ENCODE results near the gene UBXN10. TPM values are rescaled to one million over a fixed set of nuclear protein-coding genes. Genes with fewer than 3 reads are reported as not detected.
"Not testable (repeated sequence)": the region's sequence is repeated elsewhere in the genome, so short reads cannot be mapped to it uniquely, and the experiment has no call there.

The UBXN10 gene
- polyA plus RNA-seq, 1 donor (not counting 4 experiments of a cell fraction or from before 2014, with no cell fraction given): 0.05 TPM

DNA sequence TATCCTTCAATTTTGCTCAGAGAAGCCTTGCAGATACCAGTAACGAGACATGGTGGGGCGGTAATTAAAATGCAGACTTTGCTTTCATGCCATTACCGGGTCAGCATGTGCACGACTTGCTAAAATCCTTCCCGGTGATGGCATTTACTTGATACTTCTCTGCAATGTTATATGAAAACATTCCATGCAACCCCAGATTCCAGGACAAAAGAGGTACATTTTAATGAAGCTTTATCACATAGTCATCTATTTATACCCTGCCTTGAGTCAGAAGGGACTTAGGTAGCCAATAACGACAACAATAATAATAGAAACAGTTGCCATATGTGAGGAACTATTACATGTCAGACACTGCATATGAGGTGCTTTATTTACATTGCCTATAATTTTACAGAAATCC, 29.8 kb downstream of the UBXN10 start:
- Histone ChIP-seq H3K27ac (ENCODE audit: control insufficient read depth, insufficient read depth, low read length) (no peak overlapping the region), H3K36me3 (ENCODE audit: control insufficient read depth in 2 of 2, extremely low read depth in 1 of 2, insufficient read depth in 2 of 2, low read length in 2 of 2) (no peaks in the 10 kb centered on the region), H3K9ac (ENCODE audit: control insufficient read depth, extremely low read depth, insufficient read depth, low read length) (no peak overlapping the region), H3K27me3 (ENCODE audit: control insufficient read depth, extremely low read depth, insufficient read depth, low read length) (no peaks in the 10 kb centered on the region), H2AFZ (ENCODE audit: control insufficient read depth, low read length) (no peak overlapping the region), H3K79me2 (ENCODE audit: control insufficient read depth, insufficient read depth, low read length) (no peaks in the 10 kb centered on the region), H3K9me1 (ENCODE audit: control insufficient read depth, extremely low read depth, insufficient read depth, low read length) (no peaks in the 10 kb centered on the region), H3K4me3 (ENCODE audit: control insufficient read depth in 2 of 3, extremely low read depth in 1 of 3, insufficient read depth in 2 of 3, low read depth in 1 of 3, low read length in 3 of 3) (no peak overlapping the region), H3K9me3 (ENCODE audit: control insufficient read depth, low read depth, low read length) (no peaks in the 10 kb centered on the region), H3K4me1 (ENCODE audit: control insufficient read depth, extremely low read depth, insufficient read depth, low read length) (peaks cover 26% of the 10 kb centered on the region), H4K20me1 (ENCODE audit: control insufficient read depth, extremely low read depth, insufficient read depth, low read length) (no peaks in the 10 kb centered on the region), H3K4me2 (ENCODE audit: control insufficient read depth, extremely low read depth, insufficient read depth, low read depth, low read length) (no peak overlapping the region)
- TF ChIP-seq CTCF (optimal IDR thresholded peaks at IDR 0.05 in 1 of 3, IDR thresholded peaks at IDR 0.05 in 1 of 3, conservative IDR thresholded peaks at IDR 0.05 in 1 of 3; ENCODE audit: extremely low read depth in 1 of 3, insufficient read depth in 2 of 3, low read length in 3 of 3) (no peak), EZH2 (IDR thresholded peaks at IDR 0.05; ENCODE audit: low read length) (no peak)
- no peak for FAIRE-seq
- no peak for DNase-seq (ENCODE audit: low read depth, low spot score)
- dilution Hi-C loops (cut with MboI; ENCODE audit: extremely low pct_ligation_motif_present, low sequenced_read_pairs): no loop called here

DNA sequence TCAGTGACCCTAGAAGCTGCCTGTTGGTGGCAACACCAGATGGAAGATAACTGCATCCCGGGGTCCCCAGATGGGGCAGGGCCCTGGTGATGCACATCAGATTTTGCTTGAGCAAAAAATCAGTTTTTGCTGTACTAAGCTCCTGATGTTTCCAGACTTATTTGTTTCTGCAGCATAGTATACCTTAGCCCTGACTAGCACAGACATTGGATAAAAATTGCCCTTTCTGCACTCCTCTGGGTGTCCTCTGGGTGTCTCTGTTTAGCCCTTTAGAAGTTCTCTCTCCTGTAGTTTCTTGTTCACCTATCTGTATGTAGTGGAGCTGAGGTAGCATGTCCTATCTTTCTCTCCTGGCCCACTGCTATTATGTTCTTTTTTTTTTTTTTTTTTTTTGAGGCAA, 30.7 kb downstream of the UBXN10 start:
- no peak overlapping the region for H3K27ac ChIP-seq (ENCODE audit: control insufficient read depth, insufficient read depth, low read length)
- no peaks in the 10 kb centered on the region for H4K20me1 ChIP-seq (ENCODE audit: control insufficient read depth, extremely low read depth, insufficient read depth, low read length)
- H3K9ac ChIP-seq (ENCODE audit: control insufficient read depth, extremely low read depth, insufficient read depth, low read length): no peak overlapping the region
- H3K4me1 ChIP-seq (ENCODE audit: control insufficient read depth, extremely low read depth, insufficient read depth, low read length): peaks cover 18% of the 10 kb centered on the region
- FAIRE-seq (peak; percentile 89), DNase-seq (ENCODE audit: low read depth, low spot score) (no peak)
- H3K27me3 ChIP-seq (ENCODE audit: control insufficient read depth, extremely low read depth, insufficient read depth, low read length): no peaks in the 10 kb centered on the region
- no peak for TF ChIP-seq EZH2 (IDR thresholded peaks at IDR 0.05; ENCODE audit: low read length)
- peak; percentile 57 to 68 (median 68) for TF ChIP-seq CTCF (optimal IDR thresholded peaks at IDR 0.05 in 1 of 3, IDR thresholded peaks at IDR 0.05 in 1 of 3, conservative IDR thresholded peaks at IDR 0.05 in 1 of 3; ENCODE audit: extremely low read depth in 1 of 3, insufficient read depth in 2 of 3, low read length in 3 of 3)
- dilution Hi-C loops (cut with MboI; ENCODE audit: extremely low pct_ligation_motif_present, low sequenced_read_pairs): no loop called here
- H3K4me3 ChIP-seq (ENCODE audit: control insufficient read depth in 2 of 3, extremely low read depth in 1 of 3, insufficient read depth in 2 of 3, low read depth in 1 of 3, low read length in 3 of 3): no peak overlapping the region
- H3K79me2 ChIP-seq (ENCODE audit: control insufficient read depth, insufficient read depth, low read length): no peaks in the 10 kb centered on the region
- H3K9me1 ChIP-seq (ENCODE audit: control insufficient read depth, extremely low read depth, insufficient read depth, low read length): no peaks in the 10 kb centered on the region
- H3K9me3 ChIP-seq (ENCODE audit: control insufficient read depth, low read depth, low read length): no peaks in the 10 kb centered on the region
- H3K36me3 ChIP-seq (ENCODE audit: control insufficient read depth in 2 of 2, extremely low read depth in 1 of 2, insufficient read depth in 2 of 2, low read length in 2 of 2): no peaks in the 10 kb centered on the region
- no peak overlapping the region for H3K4me2 ChIP-seq (ENCODE audit: control insufficient read depth, extremely low read depth, insufficient read depth, low read depth, low read length)
- no peak overlapping the region for H2AFZ ChIP-seq (ENCODE audit: control insufficient read depth, low read length)

DNA sequence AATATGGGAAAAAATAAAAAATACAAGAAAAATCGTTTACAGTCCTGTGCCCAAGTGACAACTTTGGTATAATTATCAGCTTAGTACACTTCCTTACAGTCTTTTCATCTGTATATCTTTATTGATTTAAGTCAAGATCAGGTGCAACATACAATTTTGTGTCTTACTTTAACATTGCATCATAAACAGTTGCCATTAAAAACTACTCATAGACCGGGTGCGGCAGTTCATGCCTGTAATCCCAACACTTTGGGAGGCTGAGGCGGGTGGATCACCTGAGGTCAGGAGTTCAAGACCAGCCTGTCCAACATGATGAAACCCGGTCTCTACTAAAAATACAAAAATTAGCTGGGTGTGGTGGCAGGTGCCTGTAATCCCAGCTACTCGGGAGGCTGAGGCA, 33.2 kb downstream of the UBXN10 start:
- H3K9me1 ChIP-seq (ENCODE audit: control insufficient read depth, extremely low read depth, insufficient read depth, low read length); H2AFZ ChIP-seq (ENCODE audit: control insufficient read depth, low read length); H3K9me3 ChIP-seq (ENCODE audit: control insufficient read depth, low read depth, low read length); DNase-seq (ENCODE audit: low read depth, low spot score); H3K27me3 ChIP-seq (ENCODE audit: control insufficient read depth, extremely low read depth, insufficient read depth, low read length); H3K27ac ChIP-seq (ENCODE audit: control insufficient read depth, insufficient read depth, low read length); FAIRE-seq; dilution Hi-C loops (cut with MboI; ENCODE audit: extremely low pct_ligation_motif_present, low sequenced_read_pairs); H3K4me2 ChIP-seq (ENCODE audit: control insufficient read depth, extremely low read depth, insufficient read depth, low read depth, low read length); H3K4me1 ChIP-seq (ENCODE audit: control insufficient read depth, extremely low read depth, insufficient read depth, low read length); H3K4me3 ChIP-seq (ENCODE audit: control insufficient read depth in 2 of 3, extremely low read depth in 1 of 3, insufficient read depth in 2 of 3, low read depth in 1 of 3, low read length in 3 of 3); H3K9ac ChIP-seq (ENCODE audit: control insufficient read depth, extremely low read depth, insufficient read depth, low read length); H4K20me1 ChIP-seq (ENCODE audit: control insufficient read depth, extremely low read depth, insufficient read depth, low read length); H3K36me3 ChIP-seq (ENCODE audit: control insufficient read depth in 2 of 2, extremely low read depth in 1 of 2, insufficient read depth in 2 of 2, low read length in 2 of 2); H3K79me2 ChIP-seq (ENCODE audit: control insufficient read depth, insufficient read depth, low read length): not testable (repeated sequence)
